GM21367 (cell line): ENCODE results near the gene GJC2.
A peak's percentile ranks its signal among the peaks of the same experiment; 100 is the strongest.

Experiments
- ATAC-seq: cut with Tn5 transposase; IDR thresholded peaks from one replicate; pipeline ENCODE4 v1.9.1; 2021; ENCODE audit not compliant: unreplicated experiment

GJC2 gene

DNA sequence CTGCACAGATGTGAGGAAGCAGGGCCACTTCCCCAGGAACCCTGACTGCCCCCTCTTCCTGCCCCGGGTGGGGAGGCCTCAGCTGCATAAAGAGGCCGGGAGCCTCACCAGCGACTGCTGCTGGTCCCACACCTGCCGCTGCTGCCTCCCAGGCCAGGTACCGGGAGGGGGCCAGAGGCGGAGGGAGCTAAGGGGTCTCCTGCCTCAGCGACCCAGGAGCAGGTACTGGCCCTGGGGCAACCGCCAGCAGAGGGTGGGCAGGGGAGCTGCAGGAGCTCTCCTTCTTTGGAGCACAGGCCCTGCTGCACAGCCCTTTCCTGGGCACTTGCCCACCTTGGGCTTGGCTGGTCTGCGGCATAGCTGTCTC, 6.8 kb downstream of the GJC2 start:
- ATAC-seq, result no peak

DNA sequence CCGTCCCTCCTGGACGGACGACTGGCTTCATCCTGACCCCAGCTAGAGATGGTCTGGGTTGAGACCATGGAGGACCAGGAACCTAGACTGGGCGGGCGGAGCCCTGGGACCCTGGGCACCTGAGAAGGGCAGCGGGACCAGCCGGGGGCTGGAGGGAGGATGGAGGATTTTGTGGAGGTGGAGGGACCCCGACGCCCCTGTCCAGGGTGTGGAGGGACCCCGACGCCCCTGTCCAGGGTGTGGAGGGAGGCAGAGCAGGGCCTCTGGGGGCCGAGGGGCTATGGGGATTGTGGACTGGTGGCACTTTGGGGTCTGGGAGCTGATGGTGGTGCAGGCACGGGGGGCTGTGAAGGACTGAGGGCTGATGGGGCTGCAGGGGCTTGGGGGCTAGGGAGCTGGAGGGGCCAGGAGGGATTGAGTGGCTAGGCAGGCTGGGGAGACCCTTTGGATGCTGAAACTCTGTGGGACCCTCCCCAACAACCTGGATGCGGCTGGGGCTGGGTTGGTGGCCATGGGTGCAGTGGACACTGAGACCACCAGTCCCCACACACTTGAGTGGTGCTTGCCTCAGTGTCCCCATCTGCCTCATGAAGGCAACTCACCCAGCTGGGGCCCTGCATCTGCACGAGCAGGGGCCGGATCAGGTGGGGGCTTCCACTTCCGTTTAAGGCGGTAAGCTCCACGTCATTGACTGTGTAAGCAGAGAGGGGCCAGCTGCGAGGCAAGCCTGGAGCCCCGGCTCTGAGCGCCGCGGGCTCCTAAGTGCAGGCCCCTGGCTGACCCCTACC, 7.4 kb downstream of the GJC2 start:
- ATAC-seq, result no peak

DNA sequence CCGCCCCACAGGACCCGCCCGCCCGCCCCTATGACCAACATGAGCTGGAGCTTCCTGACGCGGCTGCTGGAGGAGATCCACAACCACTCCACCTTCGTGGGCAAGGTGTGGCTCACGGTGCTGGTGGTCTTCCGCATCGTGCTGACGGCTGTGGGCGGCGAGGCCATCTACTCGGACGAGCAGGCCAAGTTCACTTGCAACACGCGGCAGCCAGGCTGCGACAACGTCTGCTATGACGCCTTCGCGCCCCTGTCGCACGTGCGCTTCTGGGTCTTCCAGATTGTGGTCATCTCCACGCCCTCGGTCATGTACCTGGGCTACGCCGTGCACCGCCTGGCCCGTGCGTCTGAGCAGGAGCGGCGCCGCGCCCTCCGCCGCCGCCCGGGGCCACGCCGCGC, 8.0 kb downstream of the GJC2 start:
- ATAC-seq, result no peak

DNA sequence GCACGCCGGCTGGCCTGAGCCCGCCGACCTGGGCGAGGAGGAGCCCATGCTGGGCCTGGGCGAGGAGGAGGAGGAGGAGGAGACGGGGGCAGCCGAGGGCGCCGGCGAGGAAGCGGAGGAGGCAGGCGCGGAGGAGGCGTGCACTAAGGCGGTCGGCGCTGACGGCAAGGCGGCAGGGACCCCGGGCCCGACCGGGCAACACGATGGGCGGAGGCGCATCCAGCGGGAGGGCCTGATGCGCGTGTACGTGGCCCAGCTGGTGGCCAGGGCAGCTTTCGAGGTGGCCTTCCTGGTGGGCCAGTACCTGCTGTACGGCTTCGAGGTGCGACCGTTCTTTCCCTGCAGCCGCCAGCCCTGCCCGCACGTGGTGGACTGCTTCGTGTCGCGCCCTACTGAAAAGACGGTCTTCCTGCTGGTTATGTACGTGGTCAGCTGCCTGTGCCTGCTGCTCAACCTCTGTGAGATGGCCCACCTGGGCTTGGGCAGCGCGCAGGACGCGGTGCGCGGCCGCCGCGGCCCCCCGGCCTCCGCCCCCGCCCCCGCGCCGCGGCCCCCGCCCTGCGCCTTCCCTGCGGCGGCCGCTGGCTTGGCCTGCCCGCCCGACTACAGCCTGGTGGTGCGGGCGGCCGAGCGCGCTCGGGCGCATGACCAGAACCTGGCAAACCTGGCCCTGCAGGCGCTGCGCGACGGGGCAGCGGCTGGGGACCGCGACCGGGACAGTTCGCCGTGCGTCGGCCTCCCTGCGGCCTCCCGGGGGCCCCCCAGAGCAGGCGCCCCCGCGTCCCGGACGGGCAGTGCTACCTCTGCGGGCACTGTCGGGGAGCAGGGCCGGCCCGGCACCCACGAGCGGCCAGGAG, 8.6 kb downstream of the GJC2 start:
- ATAC-seq, result no peak

DNA sequence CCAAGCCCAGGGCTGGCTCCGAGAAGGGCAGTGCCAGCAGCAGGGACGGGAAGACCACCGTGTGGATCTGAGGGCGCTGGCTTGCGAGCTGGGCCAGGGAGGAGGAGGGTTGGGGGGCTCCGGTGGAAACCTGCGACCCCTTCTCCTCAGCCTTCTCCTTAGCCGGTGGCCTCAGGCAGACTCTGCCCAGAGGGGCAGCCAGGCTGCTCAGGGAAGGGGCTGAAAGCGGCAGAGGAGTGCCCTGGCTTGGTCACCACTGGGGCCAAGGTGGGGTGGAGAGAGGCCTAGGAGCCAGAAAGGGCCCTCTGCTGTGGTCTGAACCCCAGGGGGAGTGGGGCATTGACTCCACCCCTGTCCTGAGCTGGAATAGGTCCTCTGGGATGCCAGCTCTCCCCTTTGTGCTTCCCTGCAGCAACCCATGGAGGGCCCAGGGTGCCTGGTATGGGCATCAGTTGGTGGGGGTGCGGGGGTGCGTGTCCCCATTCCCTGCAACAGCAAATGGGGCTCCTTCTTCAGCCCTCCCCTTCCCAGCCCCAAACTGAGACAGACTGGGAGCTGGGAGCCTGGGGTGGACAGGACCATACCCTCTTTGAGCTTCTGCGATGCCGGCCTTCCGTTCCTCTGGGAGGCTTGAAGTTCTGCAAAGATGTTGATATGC, 9.4 kb downstream of the GJC2 start:
- ATAC-seq, result no peak

DNA sequence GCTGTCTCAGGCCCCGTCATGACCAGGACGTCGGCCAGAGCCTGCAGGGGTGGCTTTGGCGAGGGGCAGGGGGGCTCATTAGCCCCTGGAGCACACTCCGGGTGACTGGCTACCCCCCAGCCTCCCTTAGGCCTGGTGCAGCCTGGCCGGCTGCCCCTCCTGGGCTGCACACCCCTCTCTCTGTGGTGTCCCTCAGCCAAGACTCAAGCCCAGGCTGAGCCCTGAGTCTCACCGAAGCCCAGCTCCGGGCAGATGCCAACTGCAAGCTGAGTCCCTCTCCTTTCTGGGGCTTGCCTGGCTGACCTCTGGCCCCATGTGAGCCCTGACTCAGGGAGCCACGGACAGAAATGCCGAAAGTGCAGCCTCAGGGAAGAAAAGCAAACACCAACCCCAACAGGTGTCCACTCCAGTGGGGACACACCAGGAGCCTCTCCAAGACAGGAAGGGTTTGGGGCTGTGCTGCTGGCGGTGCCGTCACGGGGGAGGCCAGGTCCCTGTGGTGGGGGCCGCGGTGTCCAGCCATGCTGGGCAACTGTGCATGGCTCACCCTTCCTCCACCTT, 10.6 kb downstream of the GJC2 start:
- no peak for ATAC-seq

DNA sequence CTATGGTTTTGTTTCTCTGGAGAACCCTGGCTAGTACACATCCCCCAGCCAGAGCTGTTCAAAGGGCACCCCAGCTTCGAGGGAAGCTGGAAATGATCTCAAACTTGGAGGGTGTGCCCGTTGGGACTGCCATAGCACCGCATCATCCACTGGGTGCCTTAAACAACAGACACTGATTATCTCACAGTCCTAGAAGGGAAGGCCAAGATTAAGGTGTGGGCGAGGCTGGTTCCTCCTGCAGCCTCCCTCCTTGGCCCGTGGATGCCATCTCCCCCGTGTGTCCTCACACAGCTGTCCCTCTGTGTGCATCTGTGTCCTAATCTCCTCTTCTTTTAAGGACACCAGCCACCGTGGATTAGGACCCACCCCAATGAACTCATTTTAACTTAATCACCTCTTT, 11.6 kb downstream of the GJC2 start:
- no peak for ATAC-seq

DNA sequence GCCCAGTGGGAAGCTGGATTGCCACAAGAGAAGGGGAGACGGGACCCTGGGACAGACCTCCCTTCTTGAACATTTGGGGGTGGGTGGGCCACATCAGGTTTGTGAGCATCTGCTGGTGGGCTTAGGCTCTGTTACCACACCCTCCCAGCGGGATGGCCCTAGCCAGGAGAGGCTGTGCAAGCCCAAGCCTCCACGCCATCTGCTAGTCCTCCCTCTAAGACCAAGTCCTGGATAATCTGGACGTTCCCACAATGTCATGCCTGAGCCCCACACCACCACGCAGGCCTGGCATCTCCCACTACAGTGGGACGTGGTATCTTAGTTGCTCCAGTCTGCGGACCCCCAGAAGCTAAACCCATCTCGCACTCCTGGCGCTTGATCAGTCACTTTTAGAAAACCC, 12.1 kb downstream of the GJC2 start:
- ATAC-seq, result no peak

DNA sequence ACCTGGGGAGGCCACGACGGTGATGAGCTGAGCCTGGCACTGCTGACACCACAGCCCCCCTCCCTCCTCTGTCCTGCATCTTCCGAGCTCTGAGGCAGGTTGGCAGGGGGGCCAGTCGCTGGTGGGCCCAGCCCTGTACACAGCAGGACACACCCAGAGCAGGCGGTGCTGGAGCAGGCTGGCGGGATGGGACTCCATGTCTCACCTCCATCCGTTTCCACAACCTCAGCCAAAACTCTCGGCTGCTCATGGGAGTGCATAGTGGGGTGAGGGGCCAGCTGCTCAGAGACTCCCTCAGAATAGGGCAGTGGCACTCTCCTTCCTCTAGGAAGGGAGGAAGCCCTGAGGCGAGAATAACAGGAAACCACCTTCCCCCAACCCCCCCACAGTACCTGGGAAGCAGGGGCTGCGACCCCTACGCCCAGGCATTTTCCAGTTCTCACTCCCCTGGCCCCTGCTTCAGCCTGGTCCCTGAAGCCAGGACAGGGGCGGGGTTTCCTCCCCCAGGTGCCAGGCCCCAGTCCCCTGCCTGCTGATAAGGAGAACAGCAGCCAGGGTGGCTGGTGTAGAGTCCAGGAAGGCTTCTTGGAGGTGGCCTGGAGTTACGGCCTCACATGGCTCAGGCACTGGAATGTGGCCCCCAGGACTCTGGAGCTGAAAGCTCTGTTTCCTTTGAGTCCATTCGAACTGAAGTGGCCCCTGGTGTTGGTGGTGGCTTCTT, 12.7 kb downstream of the GJC2 start:
- ATAC-seq, result no peak

DNA sequence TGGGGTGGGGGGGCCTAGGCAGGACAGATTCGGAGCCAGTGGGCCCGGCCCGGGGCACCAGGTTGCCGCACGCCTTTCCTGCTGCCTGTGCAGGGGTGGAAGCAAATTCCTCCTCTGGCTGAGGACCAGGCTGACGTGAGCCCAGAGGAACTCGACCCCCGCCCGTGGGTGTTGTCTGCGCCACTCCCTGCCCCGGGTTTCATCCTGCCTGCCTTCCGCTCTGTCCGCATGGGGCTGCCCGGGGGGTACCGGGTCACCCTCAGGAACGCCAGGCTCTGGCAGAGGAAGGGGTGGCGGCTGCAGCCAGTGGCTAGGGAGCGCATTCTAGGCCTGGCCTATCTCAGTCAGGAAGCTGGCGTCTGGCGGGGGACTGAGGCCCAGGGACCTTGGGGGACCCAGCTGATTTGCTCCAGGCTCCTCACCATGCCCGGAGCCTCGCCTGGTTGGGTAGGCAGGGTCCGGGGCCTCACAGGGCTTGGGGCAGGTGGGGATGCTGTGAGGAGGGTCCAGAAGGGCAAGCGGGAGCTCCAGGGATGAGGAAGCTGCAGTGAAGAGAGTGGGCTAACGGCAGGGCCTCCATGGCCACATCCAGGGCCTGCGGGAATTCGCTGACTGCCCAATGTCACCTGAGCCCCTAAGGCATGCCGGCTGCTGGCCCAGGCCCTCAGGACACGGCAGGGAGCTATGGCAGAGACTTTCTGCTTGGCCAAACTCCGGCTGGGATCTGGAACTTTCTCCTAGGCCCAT, 13.4 kb downstream of the GJC2 start:
- no peak for ATAC-seq

DNA sequence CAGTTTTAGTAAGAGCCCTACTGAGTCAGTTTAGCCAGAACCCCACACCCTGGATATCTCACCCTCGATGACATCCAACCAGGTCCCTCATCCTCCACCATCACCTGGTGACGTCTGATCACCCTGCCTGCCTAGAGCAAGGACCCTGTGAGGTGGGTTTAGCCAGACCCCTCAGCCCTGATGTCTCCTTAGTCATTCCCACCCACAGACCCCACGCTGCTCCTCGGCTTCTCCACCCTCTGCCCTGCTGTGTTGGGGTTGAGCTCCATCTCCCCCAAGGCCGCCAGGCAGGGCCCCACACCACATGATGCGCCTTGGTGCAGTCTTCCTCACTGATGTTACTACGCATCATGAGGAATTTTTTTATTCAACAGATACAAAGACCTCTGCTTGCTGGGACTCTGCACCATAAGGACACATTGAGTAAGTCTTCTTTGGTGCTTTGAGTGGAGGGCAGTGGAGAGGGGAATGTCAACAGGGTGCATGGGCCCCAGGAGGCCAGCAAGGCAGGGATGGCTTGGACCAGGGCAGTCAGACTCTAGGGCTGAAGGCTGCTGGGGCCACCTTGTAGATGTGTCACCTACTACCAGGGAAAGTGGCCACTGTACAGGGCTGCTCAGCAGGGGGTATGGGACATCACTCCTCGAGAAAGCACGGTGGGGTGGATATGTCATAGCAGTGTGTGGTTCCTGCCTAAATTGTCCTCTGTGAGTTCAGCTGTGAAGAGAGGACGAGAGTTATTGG, 14.2 kb downstream of the GJC2 start:
- no peak for ATAC-seq

DNA sequence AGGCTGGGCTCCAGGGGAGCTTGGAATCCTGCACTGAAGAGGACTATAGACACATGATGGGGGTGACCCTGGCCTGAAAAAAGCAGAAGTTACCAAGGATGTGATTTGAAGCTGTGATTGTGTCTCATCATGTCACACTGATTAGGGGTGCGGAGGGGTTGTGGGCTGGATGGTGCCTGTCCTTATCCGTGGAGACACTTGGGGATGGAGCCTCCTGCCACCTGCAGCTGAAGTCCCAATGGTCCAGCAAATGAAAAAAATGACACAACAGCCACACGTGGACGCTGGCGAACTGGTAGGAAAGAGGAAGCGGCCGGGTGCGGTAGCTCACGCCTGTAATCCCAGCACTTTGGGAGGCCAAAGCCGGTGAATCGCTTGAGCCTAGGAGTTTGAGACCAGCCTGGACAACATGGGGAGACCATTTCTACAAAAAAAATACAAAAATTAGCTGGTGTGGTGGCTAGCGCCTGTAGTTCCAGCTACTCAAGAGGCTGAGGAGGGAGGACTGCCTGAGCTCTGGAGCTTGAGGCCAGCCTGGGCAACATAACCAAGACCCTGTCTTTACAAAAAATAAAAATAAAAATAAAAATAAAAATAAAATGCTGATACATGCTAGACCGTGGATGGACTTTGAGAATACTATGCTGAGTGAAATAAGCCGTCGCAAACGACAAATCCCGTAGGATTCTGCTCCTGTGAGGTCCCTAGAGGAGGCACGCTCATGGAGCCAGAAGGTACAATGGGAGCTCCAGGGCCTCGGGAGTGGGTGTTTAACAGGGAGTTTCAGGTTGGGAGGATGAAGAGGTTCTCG, 15.0 kb downstream of the GJC2 start:
- ATAC-seq, result no peak

DNA sequence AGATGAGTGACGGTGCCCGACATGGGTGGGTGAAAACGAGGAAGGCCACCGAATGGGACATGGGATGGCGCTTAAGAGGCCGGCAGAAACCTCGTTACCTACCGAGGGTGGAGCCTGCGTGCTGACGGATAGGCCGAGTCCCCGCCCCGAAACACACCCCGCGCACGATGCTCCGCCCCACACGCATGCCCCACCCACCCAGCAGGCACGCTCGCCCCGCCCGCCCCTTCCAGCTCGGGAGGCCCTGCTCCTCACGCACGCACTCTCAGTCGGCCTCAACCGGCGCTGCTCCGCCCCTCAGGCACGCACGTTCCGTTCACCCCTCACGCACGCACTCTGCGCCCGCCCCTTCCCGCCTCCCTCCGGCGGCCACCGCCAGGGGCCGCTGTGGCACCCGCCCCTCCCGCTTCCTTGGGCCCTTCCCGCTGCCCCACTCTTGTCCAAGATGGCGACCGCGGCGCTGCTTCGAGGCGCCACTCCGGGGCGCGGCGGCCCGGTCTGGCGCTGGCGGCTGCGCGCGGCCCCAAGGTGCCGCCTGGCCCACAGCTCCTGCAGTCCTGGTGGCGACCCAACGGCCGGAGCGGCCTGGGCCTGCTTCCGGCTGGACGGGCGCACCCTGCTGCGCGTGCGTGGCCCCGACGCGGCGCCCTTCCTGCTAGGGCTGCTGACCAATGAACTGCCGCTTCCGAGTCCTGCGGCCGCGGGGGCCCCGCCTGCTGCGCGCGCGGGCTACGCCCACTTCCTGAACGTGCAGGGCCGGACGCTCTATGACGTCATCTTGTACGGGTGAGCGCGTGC, 15.8 kb downstream of the GJC2 start, which contains the start of gene IBA57:
TSS of gene IBA57 (plus strand) at position 433 of the 798 bp plus-strand sequence. CDS start at position 446, 13 bp downstream.
- peak; percentile 79 for ATAC-seq

DNA sequence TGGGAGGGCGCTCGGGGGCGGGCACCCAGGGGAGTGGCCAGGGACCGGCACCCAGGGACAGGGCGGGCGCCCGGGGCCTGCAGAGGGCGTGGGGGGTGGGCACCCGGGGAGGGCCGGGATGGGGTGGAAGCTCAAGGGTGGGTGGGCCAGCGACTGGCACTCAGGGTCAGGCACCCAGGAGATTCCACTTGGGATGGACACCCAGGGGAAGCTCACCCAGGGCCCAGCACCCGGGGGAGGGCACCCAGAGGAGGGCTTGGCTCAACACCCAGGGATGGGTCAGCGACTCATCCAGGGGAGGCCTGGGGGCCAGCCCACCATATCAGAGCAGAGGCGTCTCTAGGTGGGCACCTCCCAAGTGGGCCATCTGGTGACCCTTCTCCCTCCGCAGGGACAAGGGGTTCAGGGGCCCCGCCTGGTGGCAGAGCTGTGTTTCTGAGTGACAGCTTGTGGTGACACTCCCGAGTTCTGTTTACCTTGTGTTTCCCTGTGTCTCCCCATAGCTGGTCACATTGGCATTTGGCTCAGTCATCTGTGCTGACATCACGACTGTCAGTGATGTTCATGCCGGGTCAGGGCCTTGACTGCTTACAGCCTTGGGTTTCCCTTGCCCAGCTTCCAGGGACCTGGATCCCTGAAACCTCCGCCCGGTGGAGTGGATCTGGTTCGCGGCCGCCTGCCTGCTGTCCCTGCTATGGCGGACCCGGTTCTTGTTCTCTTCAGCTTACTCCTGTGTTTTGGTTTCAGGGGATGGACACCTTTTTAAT, 16.6 kb downstream of the GJC2 start:
- peak; percentile 20 for ATAC-seq

DNA sequence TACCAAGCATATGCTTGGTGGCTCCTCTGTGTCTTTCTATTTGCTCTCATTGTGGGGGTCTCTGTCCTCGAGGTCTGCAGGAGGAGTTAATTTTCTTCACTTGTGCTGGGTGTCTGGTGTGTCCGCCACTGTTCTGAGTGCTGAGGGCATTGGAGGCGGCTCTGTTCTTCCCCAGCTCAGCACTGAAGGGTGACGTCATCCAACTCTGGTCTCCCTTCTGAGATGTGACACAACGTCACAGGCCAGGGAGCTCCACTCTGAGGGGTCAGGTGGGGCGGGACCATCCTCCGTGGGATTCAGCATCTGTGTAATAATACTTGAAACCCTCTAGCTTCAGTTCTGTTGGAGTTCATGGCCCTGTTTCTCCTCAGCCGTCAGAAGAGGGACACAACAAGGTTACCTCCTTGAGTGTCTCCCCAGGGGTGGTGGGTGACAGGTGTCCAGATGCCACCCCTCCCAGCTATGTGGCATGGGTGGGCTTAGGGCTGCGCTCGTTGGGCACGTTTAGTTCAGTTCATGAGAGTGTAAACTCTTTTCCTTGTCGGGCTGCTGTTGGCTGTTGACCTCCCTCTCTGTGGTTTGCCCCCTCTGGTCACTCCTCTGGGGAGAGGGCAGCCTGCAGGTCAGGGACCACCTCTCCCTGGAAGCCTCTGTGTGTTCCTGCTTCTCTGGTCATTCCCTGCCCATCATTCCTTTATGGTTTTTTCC, 19.0 kb downstream of the GJC2 start:
- no peak for ATAC-seq

DNA sequence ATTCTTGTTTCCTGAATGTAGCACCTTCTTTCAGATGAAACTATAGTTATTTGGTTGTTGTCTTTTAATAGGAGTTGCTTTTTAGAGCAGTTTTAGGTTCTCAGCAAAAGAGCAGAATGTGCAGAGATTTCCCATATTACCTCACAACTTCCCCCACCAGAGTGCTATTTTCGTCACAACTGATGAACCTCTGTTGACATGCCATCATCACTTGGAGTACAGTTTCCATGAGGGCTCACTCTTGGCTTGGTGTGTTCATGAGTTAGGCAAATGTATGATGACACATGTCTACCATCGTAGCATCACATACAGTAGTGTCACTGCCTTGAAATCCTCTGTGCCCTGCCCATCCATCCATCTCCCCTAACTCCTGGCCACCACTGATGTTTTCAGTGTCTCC, 19.6 kb downstream of the GJC2 start:
- ATAC-seq, result no peak
